Motor neuron (in vitro differentiated cells): Measurements from ENCODE around the gene PUS10. TPM values are rescaled to one million over a fixed set of nuclear protein-coding genes. Genes with fewer than 3 reads are reported as not detected.

Experiments
- ATAC-seq, 8 experiments: fragments of 200-7000 bp; cut with Tn5 transposase; replicated peaks in 6 of 8; 2 replicates each; pipeline ENCODE4 v1.8.0; 2021; ENCODE audit warnings: mild to moderate bottlenecking in 8 of 8, moderate library complexity in 8 of 8
- H3K27ac ChIP-seq, 2 donors: fragments of 250-450 bp; sonication (Bioruptor Pico); 2 replicates each; pipeline ENCODE4 v1.9.0; 2021; ENCODE audit warnings: antibody characterized with exemption in 2 of 2, mild to moderate bottlenecking in 2 of 2, moderate library complexity in 1 of 2
- H3K4me1 ChIP-seq, 2 donors: fragments of 250-450 bp; sonication (Bioruptor Pico); replicated peaks in 1 of 2; 2 replicates each; pipeline ENCODE4 v1.6.1; 2021; ENCODE audit warnings: antibody characterized with exemption in 2 of 2, mild to moderate bottlenecking in 2 of 2, moderate library complexity in 1 of 2
- H3K4me3 ChIP-seq, 5 donors: fragments of 250-450 bp; sonication (Bioruptor Pico); 2 replicates each; pipeline ENCODE4 v1.9.0; 2021; ENCODE audit warnings: antibody characterized with exemption in 5 of 5, mild to moderate bottlenecking in 5 of 5, moderate library complexity in 4 of 5
- WGBS, 10 experiments: fragments of 450-650 bp; shearing (Covaris generic); methylation state at CpG; one replicate each; pipeline ENCODE4 v1.0.0; 2022; 5-methylcytosine and 5-hydroxymethylcytosine counted together
- in situ Hi-C, 9 experiments: fragments of 400-800 bp; cut with MboI; loops; one replicate each; pipeline ENCODE4 v1.15.0; 2021; ENCODE audit warnings: low sequenced_read_pairs in 9 of 9, low pct_unique_long_range_greater_than_20kb in 2 of 9; ENCODE audit not compliant: unreplicated experiment in 9 of 9
- total RNA-seq, 8 experiments: library from RNA; unstranded; fragments of 300-600 nt; gene quantifications; 2 replicates each; pipeline versions ENCODE4 v1.2.3 to v1.2.4, GENCODE V29; 2022

The PUS10 gene
- total RNA-seq, 8 experiments from 2014 or later = 5.3 to 17.4 (median 8.8) TPM

DNA sequence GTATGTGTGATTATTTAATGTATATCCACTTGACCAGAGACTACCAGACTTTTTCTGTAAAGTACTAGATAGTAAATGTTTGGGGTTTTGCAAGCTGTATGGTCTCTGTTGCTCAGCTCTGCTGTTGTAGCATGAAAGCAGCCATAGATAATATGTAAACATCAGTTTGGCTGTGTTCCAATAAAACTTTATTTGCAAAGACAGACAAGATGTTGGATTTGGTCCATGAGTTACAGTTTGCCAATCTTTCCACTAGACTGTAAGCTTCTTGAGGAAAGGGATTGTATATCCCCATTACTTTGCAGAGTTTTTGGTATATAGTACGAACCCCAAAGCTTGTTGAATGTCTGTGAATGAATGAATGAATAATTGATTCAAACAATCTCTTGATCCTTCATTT is 119.5 kb downstream of the PUS10 start:
- H3K4me1 ChIP-seq = no peaks in the 10 kb centered on the region
- H3K4me3 ChIP-seq = no peak overlapping the region
- in situ Hi-C loops = no loop called here
- 86 to 100% (median 100%) methylated on average over 1 of the region's 1 CpG; no CpG with 5 or more reads in 3 of the 10 experiments for WGBS, 10 experiments
- H3K27ac ChIP-seq = no peak overlapping the region
- ATAC-seq = no peak

Other genes with a start within 250 kb of the PUS10 start
- gene REL, start 136.7 kb downstream of the PUS10 start, total RNA-seq = 10 to 100 TPM in 2 of 8 experiments, 1 to 10 TPM in 6; 3.4 to 19.0 (median 5.9) TPM
- 10 to 100 TPM; 18.8 to 33.0 (median 30.8) TPM for gene PEX13, start 535 bp downstream of the PUS10 start, total RNA-seq
- 10 to 100 TPM in 5 of 8 experiments, 1 to 10 TPM in 3; 2.9 to 16.7 (median 10.2) TPM for gene SANBR, start 47.6 kb upstream of the PUS10 start, total RNA-seq
- 10 to 100 TPM in 5 of 8 experiments, 1 to 10 TPM in 3; 4.0 to 28.3 (median 13.5) TPM for gene C2orf74, start 143.9 kb upstream of the PUS10 start, total RNA-seq